Measurements from ENCODE around the gene RPS6KA5.
"Not testable (repeated sequence)": the region's sequence is repeated elsewhere in the genome, so short reads cannot be mapped to it uniquely, and the experiment has no call there.

Gene RPS6KA5

DNA sequence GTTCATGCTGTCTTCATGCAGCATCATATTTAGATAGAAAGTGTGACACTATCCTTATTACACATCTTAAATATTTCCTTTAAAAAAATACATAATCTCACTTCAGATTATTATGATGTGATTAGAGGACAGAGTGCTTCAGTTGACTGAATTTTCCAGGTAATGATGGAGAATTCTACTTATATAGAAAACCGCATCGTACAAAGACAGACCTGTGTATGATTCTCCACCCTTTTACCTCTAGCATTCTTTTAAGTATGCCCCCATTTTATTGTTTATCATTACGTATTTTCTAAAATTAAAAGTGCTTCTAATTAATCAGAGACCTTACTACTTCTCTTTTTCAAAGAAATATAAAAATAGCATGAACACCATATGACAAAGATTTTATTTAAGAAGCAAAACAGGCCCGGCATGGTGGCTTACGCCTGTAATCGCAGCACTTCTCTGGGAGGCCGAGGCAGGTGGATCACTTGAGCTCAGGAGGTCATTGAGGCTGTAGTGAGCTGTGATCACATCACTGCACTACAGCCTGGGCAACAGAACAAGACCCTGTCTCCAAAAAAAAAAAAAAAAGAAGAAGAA lies 13.9 kb downstream of the RPS6KA5 start:
- TF ChIP-seq, protein P1, sequence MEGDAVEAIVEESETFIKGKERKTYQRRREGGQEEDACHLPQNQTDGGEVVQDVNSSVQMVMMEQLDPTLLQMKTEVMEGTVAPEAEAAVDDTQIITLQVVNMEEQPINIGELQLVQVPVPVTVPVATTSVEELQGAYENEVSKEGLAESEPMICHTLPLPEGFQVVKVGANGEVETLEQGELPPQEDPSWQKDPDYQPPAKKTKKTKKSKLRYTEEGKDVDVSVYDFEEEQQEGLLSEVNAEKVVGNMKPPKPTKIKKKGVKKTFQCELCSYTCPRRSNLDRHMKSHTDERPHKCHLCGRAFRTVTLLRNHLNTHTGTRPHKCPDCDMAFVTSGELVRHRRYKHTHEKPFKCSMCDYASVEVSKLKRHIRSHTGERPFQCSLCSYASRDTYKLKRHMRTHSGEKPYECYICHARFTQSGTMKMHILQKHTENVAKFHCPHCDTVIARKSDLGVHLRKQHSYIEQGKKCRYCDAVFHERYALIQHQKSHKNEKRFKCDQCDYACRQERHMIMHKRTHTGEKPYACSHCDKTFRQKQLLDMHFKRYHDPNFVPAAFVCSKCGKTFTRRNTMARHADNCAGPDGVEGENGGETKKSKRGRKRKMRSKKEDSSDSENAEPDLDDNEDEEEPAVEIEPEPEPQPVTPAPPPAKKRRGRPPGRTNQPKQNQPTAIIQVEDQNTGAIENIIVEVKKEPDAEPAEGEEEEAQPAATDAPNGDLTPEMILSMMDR (IDR thresholded peaks at IDR 0.05; ENCODE audit: insufficient read depth, low read depth, low read length, missing control alignments), result no peak
- no peak overlapping the region for H3K4me3 ChIP-seq (ENCODE audit: low read depth, low read length)
- no peak for DNase-seq (ENCODE audit: low read depth)

DNA sequence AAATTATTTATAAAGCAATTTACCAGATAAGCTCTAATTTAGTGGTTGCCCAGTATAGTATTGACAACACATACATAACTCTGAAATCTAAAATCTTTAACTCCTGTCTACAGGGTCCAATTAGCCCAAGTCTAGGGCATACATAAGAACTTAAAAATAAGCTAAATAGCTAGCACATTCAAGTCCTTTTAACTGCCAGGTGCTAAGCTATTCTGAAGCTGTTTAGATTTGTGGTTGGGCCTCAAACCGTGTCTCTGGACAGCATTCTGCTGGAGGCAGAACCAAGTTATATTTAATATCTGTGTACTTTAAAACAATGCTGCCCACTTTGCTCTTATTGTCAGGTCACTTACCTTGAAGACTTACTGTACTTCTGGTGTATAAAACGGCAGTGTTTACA lies 19.0 kb downstream of the RPS6KA5 start:
- TF ChIP-seq, protein P1 (IDR thresholded peaks at IDR 0.05; ENCODE audit: insufficient read depth, low read depth, low read length, missing control alignments), result no peak

DNA sequence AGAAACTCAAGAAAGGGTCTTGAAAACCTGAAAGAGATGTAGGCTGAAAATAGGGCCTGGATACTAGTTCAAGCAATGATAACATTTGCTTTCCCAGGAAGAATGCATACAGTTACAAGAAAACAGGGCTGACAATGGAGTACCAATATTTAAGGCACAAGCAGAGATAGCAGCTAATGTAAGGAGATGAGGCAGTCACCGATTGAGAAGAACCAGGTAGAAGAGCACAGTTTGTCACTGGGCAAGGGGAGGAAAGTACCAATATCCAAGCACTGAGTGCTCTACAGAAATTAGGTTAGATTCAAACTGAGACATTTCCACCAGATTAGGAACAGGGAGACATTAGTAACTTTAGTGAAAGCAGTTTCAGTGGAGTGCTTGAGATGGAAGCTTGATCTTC lies 19.9 kb downstream of the RPS6KA5 start:
- DNase-seq (ENCODE audit: low read depth), result no peak
- H3K4me3 ChIP-seq (ENCODE audit: low read depth, low read length), result no peak overlapping the region
- TF ChIP-seq, protein P1 (IDR thresholded peaks at IDR 0.05; ENCODE audit: insufficient read depth, low read depth, low read length, missing control alignments), result no peak

More for the DNA sequence above, 19.0 kb downstream of the RPS6KA5 start:
- no peak for DNase-seq (ENCODE audit: low read depth)
- H3K4me3 ChIP-seq (ENCODE audit: low read depth, low read length), result no peak overlapping the region

DNA sequence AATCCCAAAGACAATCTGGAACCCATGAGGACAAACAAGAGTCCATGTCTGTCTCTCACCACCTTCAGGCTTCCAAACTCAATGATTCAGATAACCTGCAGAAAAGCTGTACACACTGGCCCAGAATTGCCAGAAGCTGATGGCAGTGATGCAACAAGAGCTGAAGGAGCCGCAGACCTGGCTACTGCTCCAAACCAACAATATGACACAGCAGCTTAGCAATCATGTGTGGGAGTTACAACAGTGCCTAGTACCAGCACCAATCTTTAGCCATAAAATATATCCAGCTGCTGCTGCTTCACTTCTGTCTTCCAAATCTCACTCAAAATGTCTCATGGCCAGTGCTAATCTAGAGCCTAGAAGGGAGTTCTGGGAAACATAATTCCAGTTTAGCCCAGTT lies 22.0 kb downstream of the RPS6KA5 start:
- no peak for DNase-seq (ENCODE audit: low read depth)
- H3K4me3 ChIP-seq (ENCODE audit: low read depth, low read length), result no peak overlapping the region
- TF ChIP-seq, protein P1 (IDR thresholded peaks at IDR 0.05; ENCODE audit: insufficient read depth, low read depth, low read length, missing control alignments), result no peak

DNA sequence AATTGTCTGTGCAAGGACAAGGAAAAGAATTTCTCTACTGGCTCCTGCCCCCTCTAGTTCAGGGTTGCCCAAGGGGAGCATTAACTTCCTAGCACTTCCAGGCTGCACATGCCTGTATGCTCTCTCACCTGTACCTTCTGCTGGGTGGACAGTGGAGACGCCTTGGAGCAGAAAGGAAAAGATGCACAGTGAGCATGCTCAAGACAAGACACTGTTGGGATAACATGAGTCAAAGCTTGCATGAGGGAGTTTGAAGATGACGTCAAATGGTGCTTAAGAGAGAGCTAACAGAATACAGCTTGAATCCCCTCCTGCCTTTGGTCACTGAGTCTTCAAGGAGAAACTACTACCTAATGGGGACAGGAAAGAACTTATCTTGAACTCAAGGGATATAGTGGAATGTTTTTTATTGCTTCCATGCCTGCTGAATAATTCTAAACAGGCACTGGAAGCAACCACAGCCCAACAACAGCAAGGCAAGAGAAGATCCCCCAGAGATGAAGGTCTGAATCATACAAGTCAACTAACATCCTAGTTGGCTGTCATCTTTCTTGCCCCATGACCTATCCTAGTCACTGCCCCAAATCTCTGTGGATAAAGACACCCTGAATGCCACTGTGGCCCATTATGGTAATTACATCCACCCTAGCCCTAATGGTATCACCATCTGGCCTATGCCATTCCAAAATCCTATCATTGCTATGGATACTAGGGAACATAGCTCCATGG lies 23.5 kb downstream of the RPS6KA5 start:
- DNase-seq (ENCODE audit: low read depth), result no peak
- H3K4me3 ChIP-seq (ENCODE audit: low read depth, low read length), result no peak overlapping the region
- TF ChIP-seq, protein P1 (IDR thresholded peaks at IDR 0.05; ENCODE audit: insufficient read depth, low read depth, low read length, missing control alignments), result no peak

DNA sequence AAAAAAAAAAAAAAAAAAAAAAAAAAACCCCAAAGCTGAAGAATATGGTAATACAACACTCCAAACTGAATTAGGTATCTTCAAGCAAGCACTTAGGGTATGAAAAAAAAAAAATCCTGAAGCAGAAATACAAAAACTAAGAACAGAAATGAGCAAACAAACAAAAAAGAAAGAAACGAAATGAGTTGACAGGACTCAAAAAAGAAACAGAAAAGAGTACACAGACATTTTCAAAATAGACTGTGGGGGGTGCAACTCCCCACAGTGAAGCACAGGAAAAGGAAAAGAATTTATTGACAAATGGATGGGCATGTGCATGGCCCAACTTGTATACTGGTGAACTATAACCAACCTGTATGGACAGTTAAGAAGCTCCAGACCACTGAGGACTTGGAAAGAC lies 24.6 kb downstream of the RPS6KA5 start:
- no peak overlapping the region for H3K4me3 ChIP-seq (ENCODE audit: low read depth, low read length)
- peak; percentile 63 for DNase-seq (ENCODE audit: low read depth)
- TF ChIP-seq, protein P1 (IDR thresholded peaks at IDR 0.05; ENCODE audit: insufficient read depth, low read depth, low read length, missing control alignments), result no peak

DNA sequence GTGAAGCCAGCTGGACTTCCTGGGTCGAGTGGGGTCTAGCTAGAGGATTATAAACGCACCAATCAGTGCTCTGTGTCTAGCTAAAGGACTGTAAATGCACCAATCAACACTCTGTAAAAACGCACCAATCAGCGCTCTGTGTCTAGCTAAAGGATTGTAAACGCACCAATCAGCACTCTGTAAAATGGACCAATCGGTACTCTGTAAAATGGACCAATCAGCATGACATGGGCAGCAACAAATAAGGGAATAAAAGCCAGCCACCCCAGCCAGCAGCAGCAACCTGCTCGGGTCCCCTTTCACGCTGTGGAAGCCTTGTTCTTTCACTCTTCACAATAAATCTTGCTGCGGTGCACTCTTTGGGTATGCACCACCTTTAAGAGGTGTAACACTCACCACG lies 26.1 kb downstream of the RPS6KA5 start:
- not testable (repeated sequence) for DNase-seq (ENCODE audit: low read depth); H3K4me3 ChIP-seq (ENCODE audit: low read depth, low read length)
